ENCODE results near the gene KCNIP1.

The KCNIP1 gene

GRCh38 chr5:170643591-170643990, 139.8 kb downstream of the KCNIP1 start:
- H3K27ac ChIP-seq (replicated peaks): no peak overlapping the region

GRCh38 chr5:170644501-170644900, 140.7 kb downstream of the KCNIP1 start:
- DNase-seq (ENCODE audit: low read depth in 1 of 2, low spot score in 1 of 2): no peak
- Histone ChIP-seq H3K27ac (replicated peaks) (no peak overlapping the region), H3K4me3 (replicated peaks; ENCODE audit: insufficient read depth, low read length) (no peak overlapping the region), H3K27me3 (ENCODE audit: insufficient read depth, poor library complexity, severe bottlenecking) (peaks cover 7% of the 10 kb centered on the region)
- TF ChIP-seq GABPA (IDR thresholded peaks at IDR 0.05; ENCODE audit: low read depth): no peak

More at GRCh38 chr5:170643591-170643990, 139.8 kb downstream of the KCNIP1 start:
- no peak for DNase-seq (ENCODE audit: low read depth in 1 of 2, low spot score in 1 of 2)
- no peak overlapping the region for H3K4me3 ChIP-seq (replicated peaks; ENCODE audit: insufficient read depth, low read length)
- H3K27me3 ChIP-seq (ENCODE audit: insufficient read depth, poor library complexity, severe bottlenecking): peaks cover 3% of the 10 kb centered on the region
- TF ChIP-seq GABPA (IDR thresholded peaks at IDR 0.05; ENCODE audit: low read depth) (no peak), CTCF (IDR thresholded peaks at IDR 0.05; ENCODE audit: insufficient read depth, low read length) (no peak), REST (IDR thresholded peaks at IDR 0.05; ENCODE audit: insufficient replicate concordance, low read depth) (no peak), SPI1 (IDR thresholded peaks at IDR 0.05; ENCODE audit: borderline replicate concordance, low read depth) (no peak), POLR2AphosphoS5 (IDR thresholded peaks at IDR 0.05; ENCODE audit: low read depth) (no peak)

- Histone ChIP-seq H3K27ac (replicated peaks) (no peak overlapping the region), H3K27me3 (ENCODE audit: insufficient read depth, poor library complexity, severe bottlenecking) (peaks cover 7% of the 10 kb centered on the region), H3K4me3 (replicated peaks; ENCODE audit: insufficient read depth, low read length) (no peak overlapping the region)
- DNase-seq (ENCODE audit: low read depth in 1 of 2, low spot score in 1 of 2): no peak
- TF ChIP-seq SPI1 (IDR thresholded peaks at IDR 0.05; ENCODE audit: borderline replicate concordance, low read depth): no peak
Measured at GRCh38 chr5:170648541-170648940, 144.7 kb downstream of the KCNIP1 start.

GRCh38 chr5:170650850-170651249, 147.0 kb downstream of the KCNIP1 start:
- Histone ChIP-seq H3K27me3 (ENCODE audit: insufficient read depth, poor library complexity, severe bottlenecking) (peaks cover 7% of the 10 kb centered on the region), H3K4me3 (replicated peaks; ENCODE audit: insufficient read depth, low read length) (no peak overlapping the region), H3K27ac (replicated peaks) (no peak overlapping the region)
- no peak for DNase-seq (ENCODE audit: low read depth in 1 of 2, low spot score in 1 of 2)
- TF ChIP-seq SPI1 (IDR thresholded peaks at IDR 0.05; ENCODE audit: borderline replicate concordance, low read depth) (no peak), CTCF (IDR thresholded peaks at IDR 0.05; ENCODE audit: insufficient read depth, low read length) (no peak), POLR2AphosphoS5 (IDR thresholded peaks at IDR 0.05; ENCODE audit: low read depth) (no peak), GABPA (IDR thresholded peaks at IDR 0.05; ENCODE audit: low read depth) (no peak), REST (IDR thresholded peaks at IDR 0.05; ENCODE audit: insufficient replicate concordance, low read depth) (no peak)

- no peak overlapping the region for H3K4me3 ChIP-seq (replicated peaks; ENCODE audit: insufficient read depth, low read length)
- no peak overlapping the region for H3K27ac ChIP-seq (replicated peaks)
- H3K27me3 ChIP-seq (ENCODE audit: insufficient read depth, poor library complexity, severe bottlenecking): peaks cover 7% of the 10 kb centered on the region
- DNase-seq (ENCODE audit: low read depth in 1 of 2, low spot score in 1 of 2): no peak
- no peak for TF ChIP-seq REST (IDR thresholded peaks at IDR 0.05; ENCODE audit: insufficient replicate concordance, low read depth)
Measured at GRCh38 chr5:170651604-170652277, 147.9 kb downstream of the KCNIP1 start.

Measured in HL-60 (cell line).